WTC11 (cell line): ENCODE results near the gene TRMT10A. TPM values are rescaled to one million over a fixed set of nuclear protein-coding genes. Genes with fewer than 3 reads are reported as not detected.

Experiments used
- ATAC-seq: fragments of 200-7000 bp; cut with Tn5 transposase; 2 replicates; pipeline ENCODE4 v1.10.0; 2021; ENCODE audit warnings: mild to moderate bottlenecking, moderate library complexity
- Bru-seq: library from RNA; stranded (reverse); fragments of 400-500 nt; gene quantifications from one replicate; lab custom pipeline; 2021; lab: Mats Ljungman, UMichigan
- CTCF ChIA-PET: fragments of 300-600 bp; sonication (Branson Sonifier 250); formaldehyde crosslinking; loops from one replicate; lab custom pipeline; 2021; ENCODE audit warnings: antibody characterized with exemption; lab: Charles Lee
- POLR2A ChIA-PET: fragments of 350-600 bp; sonication (Branson Sonifier 250); formaldehyde crosslinking; loops from one replicate; lab custom pipeline; 2021; ENCODE audit warnings: antibody characterized with exemption; lab: Charles Lee
- DNase-seq: peaks from one replicate; pipeline ENCODE4 v3.0.0; 2021; ENCODE audit warnings: low spot score
- H3K27ac Mint-ChIP-seq: 2 replicates; pipeline ENCODE4 v1.8.0; 2021; ENCODE audit warnings: mixed read lengths
- H3K27me3 Mint-ChIP-seq: 2 replicates; pipeline ENCODE4 v1.8.0; 2021; ENCODE audit warnings: low read depth, mild to moderate bottlenecking, moderate library complexity, mixed read lengths
- H3K36me3 Mint-ChIP-seq: 2 replicates; pipeline ENCODE4 v1.8.0; 2021; ENCODE audit warnings: mixed read lengths
- H3K4me1 Mint-ChIP-seq: 2 replicates; pipeline ENCODE4 v1.8.0; 2022; ENCODE audit warnings: mixed read lengths
- H3K4me3 Mint-ChIP-seq: 2 replicates; pipeline ENCODE4 v1.8.0; 2021; ENCODE audit warnings: mild to moderate bottlenecking, moderate library complexity, mixed read lengths
- H3K9me3 Mint-ChIP-seq: 2 replicates; pipeline ENCODE4 v1.8.0; 2021; ENCODE audit warnings: mixed read lengths
- CBFB ChIP-seq: sonication (generic); formaldehyde crosslinking; IDR thresholded peaks from 2 replicates; pipeline ENCODE4 v1.8.1; 2022; ENCODE audit warnings: mild to moderate bottlenecking, low read depth, missing genetic modification reagents
- CREB1 ChIP-seq: sonication (generic); formaldehyde crosslinking; IDR thresholded peaks from 2 replicates; pipeline ENCODE4 v1.8.0; 2023; ENCODE audit warnings: mild to moderate bottlenecking, missing genetic modification reagents
- CREM ChIP-seq: sonication (generic); formaldehyde crosslinking; IDR thresholded peaks from 2 replicates; pipeline ENCODE4 v1.8.1; 2022; ENCODE audit warnings: mild to moderate bottlenecking, missing genetic modification reagents, moderate library complexity
- E2F5 ChIP-seq: sonication (generic); formaldehyde crosslinking; IDR thresholded peaks from 2 replicates; pipeline ENCODE4 v1.8.1; 2022; ENCODE audit warnings: mild to moderate bottlenecking, moderate library complexity, missing genetic modification reagents
- EMX1 ChIP-seq: fragments of 250-450 bp; sonication (Bioruptor Pico); IDR thresholded peaks from 2 replicates; pipeline ENCODE4 v1.8.0; 2021; ENCODE audit warnings: mild to moderate bottlenecking
- JAZF1 ChIP-seq: fragments of 250-450 bp; sonication (Bioruptor Pico); IDR thresholded peaks from 2 replicates; pipeline ENCODE4 v1.9.0; 2021; ENCODE audit warnings: moderate library complexity, mild to moderate bottlenecking, inconsistent platforms
- NFYB ChIP-seq: sonication (generic); formaldehyde crosslinking; conservative IDR thresholded peaks from 2 replicates; pipeline ENCODE4 v1.8.0; 2022; ENCODE audit warnings: low read depth, missing genetic modification reagents
- NR2C2 ChIP-seq: sonication (generic); formaldehyde crosslinking; IDR thresholded peaks from 2 replicates; pipeline ENCODE4 v1.8.0; 2022; ENCODE audit warnings: mild to moderate bottlenecking, missing genetic modification reagents
- RELA ChIP-seq: sonication (generic); formaldehyde crosslinking; IDR thresholded peaks from 2 replicates; pipeline ENCODE4 v1.8.1; 2022; ENCODE audit warnings: missing genetic modification reagents, mild to moderate bottlenecking, borderline replicate concordance
- SMAD4 ChIP-seq: sonication (generic); formaldehyde crosslinking; IDR thresholded peaks from 2 replicates; pipeline ENCODE4 v1.8.0; 2022; ENCODE audit warnings: mild to moderate bottlenecking, missing genetic modification reagents
- SP1 ChIP-seq: sonication (generic); formaldehyde crosslinking; conservative IDR thresholded peaks from 2 replicates; pipeline ENCODE4 v1.8.1; 2022; ENCODE audit warnings: missing genetic modification reagents
- TEAD1 ChIP-seq: sonication (generic); formaldehyde crosslinking; IDR thresholded peaks from 2 replicates; pipeline ENCODE4 v1.8.0; 2022; ENCODE audit warnings: mild to moderate bottlenecking, missing genetic modification reagents
- ZNF671 ChIP-seq: fragments of 250-450 bp; sonication (Bioruptor Pico); IDR thresholded peaks from 2 replicates; pipeline ENCODE4 v1.8.0; 2021; ENCODE audit warnings: mild to moderate bottlenecking
- long read RNA-seq, 3 experiments: library from RNA in 1 of 3; library from capped mRNA in 1 of 3; library from polyadenylated mRNA in 1 of 3; unstranded in 2 of 3; stranded (forward) in 1 of 3; transcript quantifications; one replicate each; pipeline ENCODE4 v2.0.0, GENCODE V29; 2021
- total RNA-seq: library from RNA; stranded (reverse); gene quantifications from 3 replicates; pipeline ENCODE4 v1.2.3, GENCODE V29; 2021
- TF ChIP-seq, protein P1 (sequence below): sonication (generic); formaldehyde crosslinking; IDR thresholded peaks from 2 replicates; pipeline ENCODE4 v1.8.0; 2022; ENCODE audit warnings: missing genetic modification reagents
- TF ChIP-seq, protein P2 (sequence below): fragments of 250-450 bp; sonication (Bioruptor Pico); IDR thresholded peaks from 2 replicates; pipeline ENCODE4 v1.9.0; 2021; ENCODE audit warnings: mild to moderate bottlenecking
- TF ChIP-seq, protein P3 (sequence below): sonication (generic); formaldehyde crosslinking; IDR thresholded peaks from 2 replicates; pipeline ENCODE4 v1.8.0; 2023; ENCODE audit warnings: missing genetic modification reagents
- TF ChIP-seq, protein P4 (sequence below): sonication (generic); formaldehyde crosslinking; IDR thresholded peaks from 2 replicates; pipeline ENCODE4 v1.8.0; 2022; ENCODE audit warnings: mild to moderate bottlenecking, missing genetic modification reagents
- TF ChIP-seq, protein P5 (sequence below): sonication (generic); formaldehyde crosslinking; IDR thresholded peaks from 2 replicates; pipeline ENCODE4 v1.8.1; 2023; ENCODE audit warnings: mild to moderate bottlenecking, missing genetic modification reagents
- TF ChIP-seq, protein P6 (sequence below): sonication (generic); formaldehyde crosslinking; IDR thresholded peaks from 2 replicates; pipeline ENCODE4 v1.8.0; 2022; ENCODE audit warnings: mild to moderate bottlenecking, missing genetic modification reagents
- TF ChIP-seq, protein P7 (sequence below): sonication (generic); formaldehyde crosslinking; IDR thresholded peaks from 2 replicates; pipeline ENCODE4 v1.8.0; 2022; ENCODE audit warnings: mild to moderate bottlenecking, missing genetic modification reagents
- TF ChIP-seq, protein P8 (sequence below): sonication (generic); formaldehyde crosslinking; IDR thresholded peaks from 2 replicates; pipeline ENCODE4 v1.8.1; 2022; ENCODE audit warnings: low read depth, mild to moderate bottlenecking, moderate library complexity, missing genetic modification reagents, borderline replicate concordance

TRMT10A gene
- total RNA-seq (3.3 to 4.5 TPM (median 3.7 TPM) in 3 replicates), Bru-seq, nascent RNA (percentile 45 among the genes with signal in this experiment)
- long read RNA-seq, experiment 1, transcript TRMT10A-203 (8 exons, 3,516 nt), result minor isoform, 7 of 21 reads
- long read RNA-seq, experiment 1, transcript TRMT10A-202 (8 exons, 1,638 nt), result major isoform, 9 of 21 reads
- long read RNA-seq, experiment 1, partial matches to known transcripts, result 2 of 21 reads
- long read RNA-seq, experiment 1, other reads (novel, unspliced or antisense), result 3 of 21 reads
- long read RNA-seq, experiment 2, partial matches to known transcripts, result 0 of 3 reads
- long read RNA-seq, experiment 2, other reads (novel, unspliced or antisense), result 3 of 3 reads
- long read RNA-seq, experiment 3, partial matches to known transcripts, result 2 of 13 reads
- long read RNA-seq, experiment 3, other reads (novel, unspliced or antisense), result 4 of 13 reads

- H3K36me3 Mint-ChIP-seq, result no peaks in the 10 kb centered on the region
- H3K4me3 Mint-ChIP-seq, result peak within 1 kb of the TSS; percentile 97
- H3K27me3 Mint-ChIP-seq, result no peaks in the 10 kb centered on the region; the same call in 1 of the 2 replicates
- ChIA-PET POLR2A (interaction anchor here (0.6 to 1.3 kb wide), 5 partner anchors 10 to 248 kb away, joined by 3 to 9 read pairs (median 4); no protein-coding TSS in a partner anchor), CTCF (interaction anchor here (0.6 to 1.8 kb wide), 8 partner anchors 12 to 248 kb away, joined by 3 to 25 read pairs (median 4); partner anchors contain the start of gene MTTP)
- DNase-seq (peak; percentile 95), ATAC-seq (peak; percentile 94)
- peak within 1 kb of the TSS; percentile 99 for H3K27ac Mint-ChIP-seq
- H3K9me3 Mint-ChIP-seq, result no peaks in the 10 kb centered on the region
- 0 out of 2 replicates have a peak, but pooled peaks cover 3% of the 10 kb centered on the region for H3K4me1 Mint-ChIP-seq
- TF ChIP-seq, protein P1, sequence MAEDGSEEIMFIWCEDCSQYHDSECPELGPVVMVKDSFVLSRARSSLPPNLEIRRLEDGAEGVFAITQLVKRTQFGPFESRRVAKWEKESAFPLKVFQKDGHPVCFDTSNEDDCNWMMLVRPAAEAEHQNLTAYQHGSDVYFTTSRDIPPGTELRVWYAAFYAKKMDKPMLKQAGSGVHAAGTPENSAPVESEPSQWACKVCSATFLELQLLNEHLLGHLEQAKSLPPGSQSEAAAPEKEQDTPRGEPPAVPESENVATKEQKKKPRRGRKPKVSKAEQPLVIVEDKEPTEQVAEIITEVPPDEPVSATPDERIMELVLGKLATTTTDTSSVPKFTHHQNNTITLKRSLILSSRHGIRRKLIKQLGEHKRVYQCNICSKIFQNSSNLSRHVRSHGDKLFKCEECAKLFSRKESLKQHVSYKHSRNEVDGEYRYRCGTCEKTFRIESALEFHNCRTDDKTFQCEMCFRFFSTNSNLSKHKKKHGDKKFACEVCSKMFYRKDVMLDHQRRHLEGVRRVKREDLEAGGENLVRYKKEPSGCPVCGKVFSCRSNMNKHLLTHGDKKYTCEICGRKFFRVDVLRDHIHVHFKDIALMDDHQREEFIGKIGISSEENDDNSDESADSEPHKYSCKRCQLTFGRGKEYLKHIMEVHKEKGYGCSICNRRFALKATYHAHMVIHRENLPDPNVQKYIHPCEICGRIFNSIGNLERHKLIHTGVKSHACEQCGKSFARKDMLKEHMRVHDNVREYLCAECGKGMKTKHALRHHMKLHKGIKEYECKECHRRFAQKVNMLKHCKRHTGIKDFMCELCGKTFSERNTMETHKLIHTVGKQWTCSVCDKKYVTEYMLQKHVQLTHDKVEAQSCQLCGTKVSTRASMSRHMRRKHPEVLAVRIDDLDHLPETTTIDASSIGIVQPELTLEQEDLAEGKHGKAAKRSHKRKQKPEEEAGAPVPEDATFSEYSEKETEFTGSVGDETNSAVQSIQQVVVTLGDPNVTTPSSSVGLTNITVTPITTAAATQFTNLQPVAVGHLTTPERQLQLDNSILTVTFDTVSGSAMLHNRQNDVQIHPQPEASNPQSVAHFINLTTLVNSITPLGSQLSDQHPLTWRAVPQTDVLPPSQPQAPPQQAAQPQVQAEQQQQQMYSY (CRISPR knock-in tag), result no peak
- TF ChIP-seq EMX1 (CRISPR knock-in tag) (no peak), E2F5 (CRISPR knock-in tag) (0 out of 2 replicates have a peak, but pooled peaks have one; percentile 47), TEAD1 (no peak), CREB1 (CRISPR knock-in tag) (peak; percentile 75; the same call in 1 of the 2 replicates), SMAD4 (no peak), JAZF1 (no peak), SP1 (peak; percentile 76), NFYB (0 out of 2 replicates have a peak, but pooled peaks have one; percentile 33), NR2C2 (CRISPR knock-in tag) (no peak), RELA (CRISPR knock-in tag) (no peak), CBFB (CRISPR knock-in tag) (no peak), ZNF671 (CRISPR knock-in tag) (no peak), CREM (CRISPR knock-in tag) (peak; percentile 98)
- TF ChIP-seq, protein P2, sequence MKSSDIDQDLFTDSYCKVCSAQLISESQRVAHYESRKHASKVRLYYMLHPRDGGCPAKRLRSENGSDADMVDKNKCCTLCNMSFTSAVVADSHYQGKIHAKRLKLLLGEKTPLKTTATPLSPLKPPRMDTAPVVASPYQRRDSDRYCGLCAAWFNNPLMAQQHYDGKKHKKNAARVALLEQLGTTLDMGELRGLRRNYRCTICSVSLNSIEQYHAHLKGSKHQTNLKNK, result no peak
- TF ChIP-seq, protein P3, sequence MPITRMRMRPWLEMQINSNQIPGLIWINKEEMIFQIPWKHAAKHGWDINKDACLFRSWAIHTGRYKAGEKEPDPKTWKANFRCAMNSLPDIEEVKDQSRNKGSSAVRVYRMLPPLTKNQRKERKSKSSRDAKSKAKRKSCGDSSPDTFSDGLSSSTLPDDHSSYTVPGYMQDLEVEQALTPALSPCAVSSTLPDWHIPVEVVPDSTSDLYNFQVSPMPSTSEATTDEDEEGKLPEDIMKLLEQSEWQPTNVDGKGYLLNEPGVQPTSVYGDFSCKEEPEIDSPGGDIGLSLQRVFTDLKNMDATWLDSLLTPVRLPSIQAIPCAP, result no peak
- TF ChIP-seq, protein P4, sequence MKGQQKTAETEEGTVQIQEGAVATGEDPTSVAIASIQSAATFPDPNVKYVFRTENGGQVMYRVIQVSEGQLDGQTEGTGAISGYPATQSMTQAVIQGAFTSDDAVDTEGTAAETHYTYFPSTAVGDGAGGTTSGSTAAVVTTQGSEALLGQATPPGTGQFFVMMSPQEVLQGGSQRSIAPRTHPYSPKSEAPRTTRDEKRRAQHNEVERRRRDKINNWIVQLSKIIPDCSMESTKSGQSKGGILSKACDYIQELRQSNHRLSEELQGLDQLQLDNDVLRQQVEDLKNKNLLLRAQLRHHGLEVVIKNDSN, result 0 out of 2 replicates have a peak, but pooled peaks have one; percentile 47
- TF ChIP-seq, protein P5, sequence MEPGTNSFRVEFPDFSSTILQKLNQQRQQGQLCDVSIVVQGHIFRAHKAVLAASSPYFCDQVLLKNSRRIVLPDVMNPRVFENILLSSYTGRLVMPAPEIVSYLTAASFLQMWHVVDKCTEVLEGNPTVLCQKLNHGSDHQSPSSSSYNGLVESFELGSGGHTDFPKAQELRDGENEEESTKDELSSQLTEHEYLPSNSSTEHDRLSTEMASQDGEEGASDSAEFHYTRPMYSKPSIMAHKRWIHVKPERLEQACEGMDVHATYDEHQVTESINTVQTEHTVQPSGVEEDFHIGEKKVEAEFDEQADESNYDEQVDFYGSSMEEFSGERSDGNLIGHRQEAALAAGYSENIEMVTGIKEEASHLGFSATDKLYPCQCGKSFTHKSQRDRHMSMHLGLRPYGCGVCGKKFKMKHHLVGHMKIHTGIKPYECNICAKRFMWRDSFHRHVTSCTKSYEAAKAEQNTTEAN (CRISPR knock-in tag), result no peak
- TF ChIP-seq, protein P6, sequence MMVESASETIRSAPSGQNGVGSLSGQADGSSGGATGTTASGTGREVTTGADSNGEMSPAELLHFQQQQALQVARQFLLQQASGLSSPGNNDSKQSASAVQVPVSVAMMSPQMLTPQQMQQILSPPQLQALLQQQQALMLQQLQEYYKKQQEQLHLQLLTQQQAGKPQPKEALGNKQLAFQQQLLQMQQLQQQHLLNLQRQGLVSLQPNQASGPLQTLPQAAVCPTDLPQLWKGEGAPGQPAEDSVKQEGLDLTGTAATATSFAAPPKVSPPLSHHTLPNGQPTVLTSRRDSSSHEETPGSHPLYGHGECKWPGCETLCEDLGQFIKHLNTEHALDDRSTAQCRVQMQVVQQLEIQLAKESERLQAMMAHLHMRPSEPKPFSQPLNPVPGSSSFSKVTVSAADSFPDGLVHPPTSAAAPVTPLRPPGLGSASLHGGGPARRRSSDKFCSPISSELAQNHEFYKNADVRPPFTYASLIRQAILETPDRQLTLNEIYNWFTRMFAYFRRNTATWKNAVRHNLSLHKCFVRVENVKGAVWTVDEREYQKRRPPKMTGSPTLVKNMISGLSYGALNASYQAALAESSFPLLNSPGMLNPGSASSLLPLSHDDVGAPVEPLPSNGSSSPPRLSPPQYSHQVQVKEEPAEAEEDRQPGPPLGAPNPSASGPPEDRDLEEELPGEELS (CRISPR knock-in tag), result no peak
- TF ChIP-seq, protein P7, sequence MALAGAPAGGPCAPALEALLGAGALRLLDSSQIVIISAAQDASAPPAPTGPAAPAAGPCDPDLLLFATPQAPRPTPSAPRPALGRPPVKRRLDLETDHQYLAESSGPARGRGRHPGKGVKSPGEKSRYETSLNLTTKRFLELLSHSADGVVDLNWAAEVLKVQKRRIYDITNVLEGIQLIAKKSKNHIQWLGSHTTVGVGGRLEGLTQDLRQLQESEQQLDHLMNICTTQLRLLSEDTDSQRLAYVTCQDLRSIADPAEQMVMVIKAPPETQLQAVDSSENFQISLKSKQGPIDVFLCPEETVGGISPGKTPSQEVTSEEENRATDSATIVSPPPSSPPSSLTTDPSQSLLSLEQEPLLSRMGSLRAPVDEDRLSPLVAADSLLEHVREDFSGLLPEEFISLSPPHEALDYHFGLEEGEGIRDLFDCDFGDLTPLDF, result no peak
- TF ChIP-seq, protein P8, sequence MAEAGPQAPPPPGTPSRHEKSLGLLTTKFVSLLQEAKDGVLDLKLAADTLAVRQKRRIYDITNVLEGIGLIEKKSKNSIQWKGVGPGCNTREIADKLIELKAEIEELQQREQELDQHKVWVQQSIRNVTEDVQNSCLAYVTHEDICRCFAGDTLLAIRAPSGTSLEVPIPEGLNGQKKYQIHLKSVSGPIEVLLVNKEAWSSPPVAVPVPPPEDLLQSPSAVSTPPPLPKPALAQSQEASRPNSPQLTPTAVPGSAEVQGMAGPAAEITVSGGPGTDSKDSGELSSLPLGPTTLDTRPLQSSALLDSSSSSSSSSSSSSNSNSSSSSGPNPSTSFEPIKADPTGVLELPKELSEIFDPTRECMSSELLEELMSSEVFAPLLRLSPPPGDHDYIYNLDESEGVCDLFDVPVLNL (CRISPR knock-in tag), result no peak
These were observed at the start of gene TRMT10A for GRCh38 chr4:99563310-99564186. Gene TRMT10A (minus strand): TSS chr4:99564039. CDS start chr4:99559338, 4,701 bp downstream.
